DOHH2 (cell line): ENCODE results near the gene RALGPS2.

Source experiments
- H3F3A ChIP-seq: fragments of 200-600 bp; sonication (generic), shearing (Covaris generic); 2 replicates; pipeline ENCODE4 v1.6.0; 2016; ENCODE audit warnings: antibody characterized with exemption, mild to moderate bottlenecking; ENCODE audit not compliant: control insufficient read depth, insufficient read depth
- H3K27ac ChIP-seq: fragments of 200-600 bp; sonication (generic); 2 replicates; pipeline ENCODE4 v1.5.1; 2014; ENCODE audit warnings: low read depth, mild to moderate bottlenecking, low read length, moderate library complexity
- H3K27me3 ChIP-seq: fragments of 200-600 bp; sonication (generic); 2 replicates; pipeline ENCODE4 v1.6.1; 2014; ENCODE audit warnings: mild to moderate bottlenecking, low read length, mixed read lengths; ENCODE audit not compliant: control insufficient read depth
- H3K36me3 ChIP-seq: fragments of 200-600 bp; sonication (generic); 2 replicates; pipeline ENCODE4 v1.6.1; 2014; ENCODE audit warnings: mild to moderate bottlenecking, low read length, moderate library complexity, mixed read lengths; ENCODE audit not compliant: control insufficient read depth
- H3K4me1 ChIP-seq: fragments of 200-600 bp; sonication (generic); 2 replicates; pipeline ENCODE4 v1.6.1; 2014; ENCODE audit warnings: mild to moderate bottlenecking, low read length, mixed read lengths; ENCODE audit not compliant: control insufficient read depth
- H3K4me2 ChIP-seq: fragments of 200-600 bp; sonication (generic); 2 replicates; pipeline ENCODE4 v1.6.0; 2014; ENCODE audit warnings: mild to moderate bottlenecking, low read length, moderate library complexity
- H3K4me3 ChIP-seq: fragments of 200-600 bp; sonication (generic); 2 replicates; pipeline ENCODE4 v1.5.1; 2014; ENCODE audit warnings: mild to moderate bottlenecking, low read length, mixed read lengths
- H3K79me2 ChIP-seq: fragments of 200-600 bp; sonication (generic); 2 replicates; pipeline ENCODE4 v1.6.1; 2014; ENCODE audit warnings: mild to moderate bottlenecking, low read length, mixed read lengths; ENCODE audit not compliant: control insufficient read depth
- H3K9me2 ChIP-seq: fragments of 200-600 bp; sonication (generic); replicated peaks from 2 replicates; pipeline ENCODE4 v1.6.1; 2014; ENCODE audit warnings: mild to moderate bottlenecking, low read length, mixed read lengths; ENCODE audit not compliant: control insufficient read depth
- H3K9me3 ChIP-seq: fragments of 200-600 bp; sonication (generic); 2 replicates; pipeline ENCODE4 v1.6.1; 2014; ENCODE audit warnings: antibody characterized with exemption, low read length, mixed read lengths; ENCODE audit not compliant: control insufficient read depth, insufficient read depth
- H4K20me1 ChIP-seq: fragments of 200-600 bp; sonication (generic); 2 replicates; pipeline ENCODE4 v1.6.0; 2014; ENCODE audit warnings: low read depth, mild to moderate bottlenecking, antibody characterized with exemption, low read length, moderate library complexity; ENCODE audit not compliant: control insufficient read depth, insufficient read depth
- EZH2phosphoT487 ChIP-seq: fragments of 200-600 bp; sonication (generic); IDR thresholded peaks from 2 replicates; pipeline ENCODE4 v1.6.1; 2017; ENCODE audit warnings: borderline replicate concordance, mild to moderate bottlenecking, antibody characterized with exemption, low read length, moderate library complexity, mixed read lengths
- TF ChIP-seq, protein P1 (sequence below): fragments of 200-600 bp; sonication (generic); IDR thresholded peaks from one replicate; pipeline ENCODE4 v1.5.1; 2014; ENCODE audit warnings: antibody characterized with exemption, mild to moderate bottlenecking, low read depth, low read length; ENCODE audit not compliant: poor library complexity, severe bottlenecking

Gene RALGPS2

DNA sequence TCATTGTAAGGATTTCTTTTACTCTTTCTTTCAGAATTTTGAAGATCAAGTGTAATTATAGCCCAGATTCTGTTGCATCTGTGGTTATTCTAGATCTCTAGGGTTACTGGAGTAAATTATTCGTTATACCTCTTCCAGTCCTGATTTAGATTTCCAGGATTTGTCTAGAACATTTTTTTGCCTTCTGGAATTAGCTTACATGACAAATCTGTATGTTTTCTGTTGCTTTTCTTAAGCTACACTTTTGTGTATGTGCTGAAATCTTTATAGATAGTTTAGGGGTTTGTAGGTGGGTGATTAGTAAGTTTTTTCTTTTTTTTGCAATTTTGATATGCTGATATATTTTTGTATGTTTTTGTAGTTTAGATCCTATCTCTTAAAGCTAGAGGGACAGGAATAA, 13.7 kb downstream of the RALGPS2 start:
- no peaks in the 10 kb centered on the region for H3K27me3 ChIP-seq
- TF ChIP-seq, protein P1, sequence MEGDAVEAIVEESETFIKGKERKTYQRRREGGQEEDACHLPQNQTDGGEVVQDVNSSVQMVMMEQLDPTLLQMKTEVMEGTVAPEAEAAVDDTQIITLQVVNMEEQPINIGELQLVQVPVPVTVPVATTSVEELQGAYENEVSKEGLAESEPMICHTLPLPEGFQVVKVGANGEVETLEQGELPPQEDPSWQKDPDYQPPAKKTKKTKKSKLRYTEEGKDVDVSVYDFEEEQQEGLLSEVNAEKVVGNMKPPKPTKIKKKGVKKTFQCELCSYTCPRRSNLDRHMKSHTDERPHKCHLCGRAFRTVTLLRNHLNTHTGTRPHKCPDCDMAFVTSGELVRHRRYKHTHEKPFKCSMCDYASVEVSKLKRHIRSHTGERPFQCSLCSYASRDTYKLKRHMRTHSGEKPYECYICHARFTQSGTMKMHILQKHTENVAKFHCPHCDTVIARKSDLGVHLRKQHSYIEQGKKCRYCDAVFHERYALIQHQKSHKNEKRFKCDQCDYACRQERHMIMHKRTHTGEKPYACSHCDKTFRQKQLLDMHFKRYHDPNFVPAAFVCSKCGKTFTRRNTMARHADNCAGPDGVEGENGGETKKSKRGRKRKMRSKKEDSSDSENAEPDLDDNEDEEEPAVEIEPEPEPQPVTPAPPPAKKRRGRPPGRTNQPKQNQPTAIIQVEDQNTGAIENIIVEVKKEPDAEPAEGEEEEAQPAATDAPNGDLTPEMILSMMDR = no peak
- no peak for TF ChIP-seq EZH2phosphoT487
- peaks cover 20% of the 10 kb centered on the region for H3K4me1 ChIP-seq
- H3K4me2 ChIP-seq = no peak overlapping the region
- H4K20me1 ChIP-seq = 0 out of 2 replicates have a peak, but pooled peaks cover 4% of the 10 kb centered on the region
- H3F3A ChIP-seq = no peaks in the 10 kb centered on the region; the same call in 1 of the 2 replicates
- no peak overlapping the region for H3K27ac ChIP-seq
- peaks cover 93% of the 10 kb centered on the region for H3K36me3 ChIP-seq
- H3K79me2 ChIP-seq = peaks cover 94% of the 10 kb centered on the region
- H3K9me2 ChIP-seq = no peaks in the 10 kb centered on the region
- no peak overlapping the region for H3K4me3 ChIP-seq
- no peaks in the 10 kb centered on the region for H3K9me3 ChIP-seq

DNA sequence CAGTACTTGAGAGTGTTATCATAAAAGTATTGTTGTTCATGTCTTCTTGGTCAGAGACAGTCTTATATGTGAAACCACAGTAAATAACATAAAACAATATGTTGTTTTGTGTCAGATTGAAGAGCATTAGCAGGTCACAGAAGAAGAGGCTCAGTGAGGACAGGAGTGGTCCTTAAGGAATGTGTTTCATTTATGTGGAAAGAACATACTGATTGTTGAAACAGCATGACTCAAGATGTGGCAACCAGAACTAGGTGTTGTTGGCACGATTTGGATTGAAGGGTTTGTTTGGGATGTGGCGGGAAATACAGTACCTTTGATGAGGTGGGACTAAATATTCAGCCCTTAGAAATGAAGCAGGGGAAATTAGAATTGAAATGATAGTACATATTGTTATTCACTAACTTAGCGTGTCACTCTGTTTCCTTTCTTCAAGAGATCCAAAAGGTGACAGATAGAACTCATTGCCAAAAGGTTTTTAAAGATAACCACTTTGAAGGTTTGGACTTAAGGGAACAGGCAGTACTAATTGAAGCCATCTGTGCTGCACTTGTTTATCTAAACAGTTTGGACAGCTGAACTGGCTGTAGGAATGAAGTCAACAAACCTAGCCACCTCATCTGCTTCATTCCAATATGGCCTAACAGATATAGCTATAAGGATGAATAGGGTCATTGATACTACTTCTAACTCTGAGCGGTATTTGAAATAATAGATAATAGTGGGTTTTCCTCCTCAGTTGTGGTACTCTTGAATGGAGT, 14.4 kb downstream of the RALGPS2 start:
- Histone ChIP-seq H3K36me3 (peaks cover 92% of the 10 kb centered on the region), H3K9me3 (no peaks in the 10 kb centered on the region)

DNA sequence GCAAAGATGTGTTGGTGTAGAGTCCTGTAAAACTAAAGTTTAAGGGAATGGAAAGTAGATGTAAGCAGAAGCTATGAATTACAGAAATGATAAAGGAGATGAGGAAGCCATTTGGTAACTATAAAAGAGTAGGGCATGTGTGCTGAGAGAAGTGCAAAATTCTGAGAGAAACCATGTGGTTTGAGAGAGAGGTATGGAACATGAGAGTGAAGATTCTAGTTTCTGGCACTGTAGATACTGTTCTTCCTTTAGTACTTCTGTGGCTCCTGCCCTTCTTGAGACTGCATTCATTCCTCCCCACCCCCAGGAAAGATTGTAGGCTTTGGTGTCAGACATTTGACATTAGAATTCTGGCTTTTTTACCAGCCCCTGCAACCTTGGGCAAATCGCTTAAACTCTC, 15.4 kb downstream of the RALGPS2 start:
- peaks cover 93% of the 10 kb centered on the region for H3K79me2 ChIP-seq
- no peak overlapping the region for H3K4me2 ChIP-seq
- peaks cover 94% of the 10 kb centered on the region for H3K36me3 ChIP-seq
- H3K27ac ChIP-seq = no peak overlapping the region
- no peaks in the 10 kb centered on the region for H4K20me1 ChIP-seq
- no peaks in the 10 kb centered on the region for H3F3A ChIP-seq
- H3K27me3 ChIP-seq = no peaks in the 10 kb centered on the region
- no peak overlapping the region for H3K4me3 ChIP-seq
- TF ChIP-seq, protein P1 = no peak
- no peak for TF ChIP-seq EZH2phosphoT487
- H3K9me3 ChIP-seq = no peaks in the 10 kb centered on the region
- H3K4me1 ChIP-seq = peaks cover 5% of the 10 kb centered on the region; the same call in 1 of the 2 replicates
- no peaks in the 10 kb centered on the region for H3K9me2 ChIP-seq

More for the DNA sequence above, 14.4 kb downstream of the RALGPS2 start:
- Histone ChIP-seq H3F3A (no peaks in the 10 kb centered on the region), H3K27ac (no peak overlapping the region), H4K20me1 (0 out of 2 replicates have a peak, but pooled peaks cover under 1% of the 10 kb centered on the region), H3K27me3 (no peaks in the 10 kb centered on the region), H3K4me2 (no peak overlapping the region), H3K9me2 (no peaks in the 10 kb centered on the region), H3K4me3 (no peak overlapping the region), H3K4me1 (peaks cover 13% of the 10 kb centered on the region), H3K79me2 (peaks cover 93% of the 10 kb centered on the region)
- TF ChIP-seq EZH2phosphoT487 = no peak
- TF ChIP-seq, protein P1 = no peak
